ENCODE measurements around the gene LHB.

Gene LHB

DNA sequence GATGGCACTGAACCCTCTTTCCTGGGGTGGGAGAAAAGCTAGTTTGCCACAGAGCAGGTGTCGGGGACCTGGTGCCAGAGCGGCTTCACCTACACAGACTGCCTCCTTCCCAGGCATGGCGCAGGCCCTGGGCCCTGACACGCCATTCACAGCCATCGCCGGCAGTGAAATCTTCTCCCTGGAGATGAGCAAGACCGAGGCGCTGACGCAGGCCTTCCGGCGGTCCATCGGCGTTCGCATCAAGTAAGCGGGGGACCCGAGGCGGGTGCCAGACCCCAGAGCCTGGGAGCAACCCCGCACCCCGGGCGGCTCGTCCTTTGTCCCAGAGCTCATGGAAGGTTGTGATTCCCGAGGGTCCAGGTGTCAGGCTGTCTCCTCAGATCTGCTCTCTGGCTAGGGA, 10.0 kb downstream of the LHB start:
- DNase-seq, result no peak

DNA sequence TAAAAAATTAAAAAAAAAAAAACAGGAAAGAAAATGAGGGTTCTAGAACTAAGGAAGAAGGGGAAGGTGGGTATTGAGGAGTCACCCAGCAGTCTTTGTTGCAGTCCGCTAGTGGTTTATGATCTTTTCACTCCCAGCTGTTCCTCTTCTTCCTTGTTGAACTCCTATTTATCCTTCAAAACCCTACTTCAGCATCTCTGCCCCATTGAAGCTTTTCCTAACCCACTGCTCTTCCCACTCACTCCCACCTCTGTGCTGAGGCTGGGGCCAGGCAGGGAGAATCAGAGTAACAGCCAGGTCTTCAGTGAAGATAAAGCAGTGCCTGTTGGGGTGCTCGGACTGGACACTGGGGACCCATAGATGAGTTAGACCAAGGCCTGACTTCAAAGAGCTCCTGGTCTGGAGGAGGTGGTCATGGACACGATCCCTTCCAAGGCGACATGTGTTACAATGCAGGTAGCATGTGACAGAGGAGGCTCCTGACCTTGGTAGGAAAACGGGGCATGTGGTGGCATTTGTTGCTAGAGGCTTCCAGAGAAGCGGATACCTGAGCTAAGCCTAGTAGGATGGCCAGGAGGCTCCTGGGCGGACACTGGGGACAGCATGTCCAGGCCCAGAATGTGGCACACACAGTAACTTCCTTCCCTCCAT, 11.8 kb downstream of the LHB start:
- no peak for DNase-seq

DNA sequence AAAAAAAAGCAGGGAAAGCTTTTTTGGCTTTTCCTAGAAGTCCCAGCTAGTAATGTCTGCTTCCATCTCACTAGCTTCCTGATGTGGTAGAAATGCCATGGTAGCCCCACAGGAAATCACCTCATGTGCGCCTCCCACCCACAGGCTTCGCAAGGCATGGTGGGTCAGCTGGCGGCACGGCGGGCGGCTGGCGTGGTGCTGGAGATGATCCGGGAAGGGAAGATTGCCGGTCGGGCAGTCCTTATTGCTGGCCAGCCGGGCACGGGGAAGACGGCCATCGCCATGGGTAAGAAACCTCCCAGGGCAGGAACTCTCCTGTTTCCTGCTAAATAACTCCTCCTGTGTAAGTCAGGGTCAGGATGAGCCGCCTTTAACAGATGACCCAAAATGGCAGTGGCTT, 12.8 kb downstream of the LHB start:
- no peak for DNase-seq

DNA sequence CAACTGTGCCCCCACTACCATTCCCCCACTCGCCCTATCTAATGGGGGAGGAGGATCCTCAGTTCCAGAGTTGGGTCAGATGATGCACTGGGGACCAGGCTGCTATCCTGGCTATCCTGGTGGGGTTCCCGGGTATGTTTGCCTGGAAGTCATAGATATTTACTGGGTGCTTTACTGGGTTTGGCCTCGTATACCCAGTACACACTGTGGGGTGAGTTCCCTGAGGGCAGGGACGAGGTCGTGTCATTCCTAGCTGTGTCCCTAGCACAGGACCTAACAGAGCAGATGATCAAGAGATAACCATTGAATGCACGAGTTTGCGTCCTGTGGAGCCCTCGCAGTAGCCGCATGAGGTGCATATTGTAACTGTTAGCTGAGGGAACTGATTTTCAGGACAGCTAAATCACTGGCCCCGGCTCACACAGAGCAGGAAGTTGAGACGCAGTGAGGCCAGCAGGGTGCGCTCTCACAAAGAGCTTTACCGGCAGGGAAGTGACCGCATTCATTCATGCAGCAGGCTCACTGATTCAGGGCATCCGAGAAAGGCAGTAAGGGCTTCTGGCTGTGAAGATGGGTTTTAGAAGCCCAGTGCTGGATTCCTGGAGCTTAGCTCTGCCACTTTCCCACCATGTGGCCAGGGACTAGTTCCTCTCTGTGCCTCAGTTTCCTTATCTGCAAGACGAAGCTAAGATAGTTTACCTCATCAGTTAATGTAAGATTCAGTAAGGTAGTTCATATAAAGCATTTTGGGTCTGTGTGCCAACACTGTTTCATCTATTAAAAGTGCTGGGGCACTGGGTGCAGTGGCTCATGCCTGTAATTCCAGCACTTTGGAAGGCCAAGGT, 17.2 kb downstream of the LHB start:
- DNase-seq, result peak; percentile 61 to 80

DNA sequence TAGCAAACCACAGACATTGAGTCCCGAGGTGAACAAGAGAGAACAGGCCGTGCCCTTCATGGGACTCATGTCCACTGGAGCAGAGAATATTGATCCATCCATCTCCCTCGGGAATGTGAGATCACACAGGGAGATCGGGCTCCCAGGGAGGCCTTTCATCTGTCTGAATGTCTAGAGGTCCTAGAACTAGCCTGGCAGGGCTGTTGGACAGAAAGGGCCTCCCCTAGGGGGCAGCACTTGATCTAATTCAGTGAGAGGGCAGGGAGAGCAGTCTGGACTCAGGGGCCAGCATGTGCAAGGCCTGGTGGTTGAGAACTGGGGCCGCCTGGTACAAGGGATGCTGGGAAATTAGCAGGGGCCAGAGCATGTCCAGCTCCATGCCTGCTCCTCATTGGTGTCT, 18.9 kb downstream of the LHB start:
- peak; percentile 37 to 58 for DNase-seq

DNA sequence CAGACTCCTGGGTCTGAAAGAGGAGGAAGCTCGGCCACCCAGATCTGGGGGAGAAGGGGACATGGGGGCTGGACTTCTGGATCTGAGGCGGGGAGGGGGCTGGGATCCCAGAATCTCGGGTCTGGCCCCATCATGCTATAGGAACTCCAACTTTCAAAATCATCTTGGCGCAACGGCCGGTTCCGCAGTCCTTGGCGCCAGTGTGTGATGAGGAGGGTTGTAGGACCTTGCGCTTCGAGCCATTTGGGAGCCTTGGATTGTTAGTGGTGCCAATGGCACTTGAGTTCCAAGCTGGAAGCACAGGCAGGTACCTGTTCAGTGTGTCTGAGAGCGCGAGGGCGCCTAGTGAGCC, 22.9 kb downstream of the LHB start:
- DNase-seq, result no peak

DNA sequence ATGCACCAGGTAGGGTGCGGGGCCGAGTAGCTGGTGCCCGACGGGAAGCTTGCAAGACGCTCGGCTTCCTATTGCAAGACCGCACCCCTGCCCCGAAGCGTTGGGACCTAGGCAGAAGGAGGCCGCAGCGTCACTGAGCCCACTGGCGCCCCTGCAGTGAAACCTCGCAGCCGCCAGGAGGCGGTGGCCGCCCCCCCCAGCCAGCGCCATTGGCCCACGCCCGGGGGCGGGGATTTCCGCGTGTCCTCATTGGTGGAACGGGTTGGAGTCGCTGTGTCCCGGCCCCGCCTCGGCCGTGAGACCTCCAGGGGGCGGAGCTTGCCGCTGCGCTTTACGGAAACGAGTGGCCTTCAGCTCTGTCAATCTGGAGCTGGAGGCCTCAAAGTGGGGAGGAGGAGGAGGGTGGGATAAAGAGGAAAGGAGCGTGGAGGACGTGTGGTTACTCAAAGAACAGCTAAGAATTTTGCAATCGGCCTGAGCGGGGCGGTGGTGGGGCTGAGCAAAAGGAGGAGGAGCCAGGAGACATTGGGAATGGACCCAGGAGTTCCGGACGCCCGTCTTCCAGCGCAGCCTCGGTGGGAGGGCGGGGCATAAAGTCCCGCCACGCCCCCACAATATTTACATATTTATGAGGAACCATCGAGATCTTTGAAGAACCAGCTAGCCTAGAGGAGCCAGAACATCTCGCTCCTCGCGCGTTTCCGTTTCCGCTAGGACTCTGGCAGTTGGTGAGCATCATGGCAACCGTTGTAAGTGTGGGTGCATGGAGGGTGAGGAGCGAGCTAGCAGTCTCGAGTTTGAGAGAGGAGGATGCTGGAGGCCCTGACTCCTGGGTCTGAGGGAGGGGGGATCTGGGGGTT, 23.5 kb downstream of the LHB start, which contains the start of the genes GYS1 and RUVBL2:
Gene GYS1, minus strand, starts transcription at position 135 of the 860 bp plus-strand sequence. CDS start 197 bp downstream, outside the sequence.
Gene RUVBL2, plus strand, starts transcription at position 713 of the 860 bp plus-strand sequence. Its CDS starts 25 bp downstream, at position 738.
- peak; percentile 100 for DNase-seq

DNA sequence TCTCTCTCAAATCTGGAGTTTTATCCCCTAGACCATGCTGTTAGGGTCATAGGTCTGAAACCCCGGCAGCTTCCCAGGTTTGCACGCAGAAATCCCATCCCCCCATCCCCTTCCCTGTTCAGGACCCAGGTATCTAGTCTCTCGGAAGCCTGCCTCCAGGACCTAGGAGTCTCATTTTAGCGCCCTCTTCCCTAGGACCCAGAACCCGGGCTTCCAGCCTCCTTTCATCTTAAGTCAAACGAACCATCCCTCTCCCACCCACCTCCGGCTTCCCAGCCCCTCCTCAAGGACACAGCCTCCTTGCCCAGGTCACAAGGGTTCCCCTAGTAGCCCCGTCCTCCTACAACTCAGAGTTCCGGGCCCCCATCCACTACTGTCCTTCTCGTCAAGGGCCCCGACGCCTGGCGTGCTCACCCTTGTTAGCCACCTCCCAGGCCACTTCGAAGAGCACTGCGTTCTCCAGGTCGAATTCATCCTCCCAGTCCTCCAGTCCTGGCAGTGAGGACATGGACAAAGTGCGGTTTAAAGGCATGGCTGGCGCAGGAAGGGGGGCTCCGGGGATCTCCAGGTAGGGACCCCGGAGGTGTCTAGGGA, 24.2 kb downstream of the LHB start:
- DNase-seq, result no peak

DNA sequence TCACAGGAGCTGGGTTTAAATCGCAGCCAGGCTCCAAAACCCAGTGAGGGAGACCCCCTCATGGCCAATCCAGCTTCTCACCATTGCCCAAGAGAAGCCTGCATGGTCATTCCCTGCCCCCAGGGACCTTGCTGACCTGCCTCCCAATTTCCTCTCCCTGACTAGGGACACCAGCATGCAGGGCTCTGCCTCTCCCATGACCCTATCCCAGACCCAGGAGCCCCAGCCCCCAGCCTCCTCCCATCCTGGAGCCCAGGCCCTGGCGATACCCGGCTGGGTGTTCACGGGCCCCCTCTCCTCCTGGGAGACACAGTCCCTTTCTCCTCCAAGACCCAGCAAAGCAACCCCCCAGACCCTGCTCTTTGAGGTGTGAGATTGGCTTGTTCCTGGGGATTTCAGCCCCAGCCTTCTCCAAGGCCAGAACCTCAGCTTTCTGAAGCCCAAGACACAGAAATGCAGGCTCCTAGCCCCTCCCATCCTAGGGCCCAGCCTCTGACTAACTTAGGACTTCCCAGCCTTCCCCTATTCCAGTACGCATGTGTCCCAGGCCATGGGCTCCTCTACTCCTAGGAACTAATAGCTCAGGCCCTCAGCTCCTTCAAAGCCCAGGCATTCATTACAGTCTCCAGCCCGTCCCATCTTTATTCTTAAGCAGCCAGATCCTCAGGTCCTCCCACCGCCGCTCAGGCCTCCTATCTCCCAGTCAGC, 24.9 kb downstream of the LHB start:
- DNase-seq, result no peak

DNA sequence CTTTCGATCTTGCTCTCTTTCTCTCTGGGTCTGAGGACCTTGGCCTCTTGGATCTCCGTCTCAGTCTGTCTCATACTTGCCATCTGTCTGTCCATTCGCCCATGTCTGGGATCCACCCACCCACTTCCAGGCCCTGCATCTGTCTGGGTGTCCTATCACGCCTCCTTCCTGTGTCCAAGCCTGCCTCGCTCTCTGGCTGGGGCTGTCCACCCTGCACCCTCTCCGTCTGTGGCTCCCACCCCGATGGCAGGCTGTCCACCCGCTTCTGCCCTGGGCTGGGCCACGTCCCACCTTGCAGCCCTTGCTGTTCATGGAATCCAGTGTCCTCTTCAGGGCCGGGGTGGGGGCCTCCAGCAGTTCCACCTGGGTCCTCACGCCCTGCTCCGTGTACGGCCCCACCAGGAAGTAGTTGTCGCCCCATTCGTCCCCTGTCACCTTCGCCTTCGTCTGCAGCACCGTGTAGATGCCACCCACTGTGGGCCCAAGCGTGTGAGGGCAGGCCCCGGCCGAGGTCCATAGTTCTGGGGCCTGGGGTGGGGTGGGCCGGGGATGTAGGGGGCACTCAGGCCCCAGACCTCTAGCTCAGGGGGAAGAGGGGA, 25.8 kb downstream of the LHB start:
- no peak for DNase-seq

DNA sequence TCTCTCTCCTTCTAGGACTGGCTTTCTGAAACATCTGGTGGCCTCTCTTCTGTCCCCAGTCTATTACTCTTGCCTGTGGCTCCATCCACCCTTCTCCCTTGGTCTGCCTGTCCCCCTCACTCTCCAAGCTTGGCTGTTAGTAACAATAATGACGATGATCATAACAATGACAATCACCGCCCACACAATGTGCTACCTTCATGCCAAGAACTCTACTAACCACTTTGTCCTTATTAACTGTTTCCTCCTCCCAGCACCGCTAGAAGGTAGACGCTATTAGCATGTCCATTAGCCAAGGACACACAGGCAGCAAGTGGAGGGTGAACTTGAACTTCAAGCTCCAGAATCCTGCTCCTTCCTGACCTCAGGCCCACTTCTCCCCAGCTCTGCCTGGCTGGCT, 26.5 kb downstream of the LHB start:
- DNase-seq, result no peak

DNA sequence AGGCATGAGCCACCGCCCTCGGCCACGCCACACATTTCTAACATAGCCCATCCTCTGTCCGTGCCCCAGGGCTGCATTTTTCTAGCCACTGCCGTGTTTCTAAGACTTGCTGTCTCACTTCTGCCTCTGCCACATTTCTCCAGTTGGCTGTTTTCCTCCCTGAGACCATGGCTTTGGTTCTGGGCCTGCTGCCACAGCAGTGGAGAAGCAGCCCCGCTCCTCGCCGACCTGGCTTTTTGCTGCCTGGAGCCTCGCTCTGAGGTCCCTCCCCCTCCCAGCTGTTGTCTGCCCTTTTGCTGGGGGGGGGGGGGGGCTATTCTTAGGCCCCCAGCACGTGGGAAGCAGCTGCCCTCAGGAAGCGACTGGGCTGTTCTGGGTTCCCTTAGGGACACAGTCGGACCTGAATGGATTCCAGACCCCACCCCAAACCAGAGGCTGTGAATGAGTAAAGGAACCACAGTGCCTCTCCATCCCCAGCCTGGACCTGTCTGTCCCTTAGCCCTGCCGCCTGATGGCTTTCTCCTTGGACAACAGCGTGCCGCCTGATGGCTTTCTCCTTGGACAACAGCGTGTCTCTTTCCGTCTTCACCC, 27.1 kb downstream of the LHB start:
- DNase-seq, result no peak

DNA sequence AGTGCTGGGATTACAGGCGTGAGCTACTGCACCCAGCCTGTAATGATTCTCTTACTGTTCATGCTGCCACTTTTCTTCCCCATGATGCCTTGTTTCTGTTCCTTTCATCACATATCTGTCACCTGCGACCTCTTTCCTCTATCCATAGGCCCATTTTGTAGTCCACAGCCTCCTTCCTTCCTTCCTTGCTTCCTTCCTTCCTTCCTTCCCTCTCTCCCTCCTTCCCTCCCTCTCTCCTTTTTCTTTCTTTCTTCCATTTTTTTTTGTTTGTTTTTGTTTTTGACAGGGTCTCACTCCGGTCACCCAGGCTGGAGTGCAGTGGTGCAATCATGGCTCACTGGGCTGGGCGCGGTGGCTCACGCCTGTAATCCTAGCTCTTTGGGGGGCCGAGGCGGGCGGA, 28.0 kb downstream of the LHB start:
- DNase-seq, result no peak

DNA sequence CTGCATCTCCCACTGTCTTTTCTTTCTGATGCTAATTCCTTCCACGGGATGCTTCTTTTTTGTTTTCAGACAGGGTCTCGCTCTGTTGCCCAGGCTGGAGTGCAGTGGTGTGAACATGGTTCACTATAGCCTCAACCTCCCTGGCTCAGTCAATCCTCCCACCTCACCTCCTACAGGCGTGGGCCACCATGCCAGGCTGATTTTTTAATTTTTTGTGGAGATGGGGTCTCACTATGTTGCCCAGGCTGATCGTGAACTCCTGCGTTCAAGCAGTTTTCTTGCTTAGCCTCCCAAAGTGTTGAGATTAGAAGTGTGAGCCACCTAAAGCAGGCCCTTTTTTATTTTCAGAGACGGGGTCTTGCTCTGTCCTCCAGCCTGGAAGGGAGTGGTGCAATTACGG, 28.6 kb downstream of the LHB start:
- no peak for DNase-seq

DNA sequence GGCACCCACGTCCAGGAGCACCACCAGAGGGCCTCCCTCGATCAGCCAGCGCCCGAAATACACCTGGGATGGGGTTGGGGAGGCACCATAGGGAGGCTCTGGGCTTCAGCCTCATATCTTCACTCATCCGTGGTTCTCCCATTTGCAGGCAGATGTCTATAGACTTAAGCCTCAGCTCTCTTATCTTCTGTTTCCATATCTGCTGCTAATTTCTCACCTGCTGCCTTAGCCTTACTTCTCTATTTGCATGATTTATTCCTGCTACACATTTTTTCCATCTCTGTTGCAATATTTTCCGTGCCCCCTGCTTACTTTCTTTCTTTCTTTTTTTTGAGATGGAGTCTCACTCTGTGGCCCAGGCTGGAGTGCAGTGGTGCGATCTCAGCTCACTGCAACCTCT, 29.6 kb downstream of the LHB start:
- DNase-seq, result no peak

DNA sequence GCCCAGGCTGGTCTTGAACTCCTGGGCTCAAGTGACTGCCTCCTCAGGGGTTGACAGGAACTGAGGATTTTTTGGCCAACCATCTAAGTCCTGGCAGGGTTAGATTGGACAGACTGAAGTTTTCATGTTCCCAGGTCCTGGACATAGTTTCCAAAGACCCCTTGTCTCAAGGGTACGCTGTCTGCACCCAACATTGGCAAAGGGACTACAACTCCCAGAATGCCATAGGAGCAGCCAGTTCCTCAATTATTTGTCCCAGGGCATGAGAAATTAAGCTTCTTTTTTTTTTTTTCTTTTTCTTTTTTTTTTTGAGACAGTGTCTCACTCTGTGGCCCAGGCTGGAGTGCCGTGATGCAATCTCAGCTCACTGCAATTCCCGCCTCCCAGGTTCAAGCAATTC, 30.7 kb downstream of the LHB start:
- no peak for DNase-seq

DNA sequence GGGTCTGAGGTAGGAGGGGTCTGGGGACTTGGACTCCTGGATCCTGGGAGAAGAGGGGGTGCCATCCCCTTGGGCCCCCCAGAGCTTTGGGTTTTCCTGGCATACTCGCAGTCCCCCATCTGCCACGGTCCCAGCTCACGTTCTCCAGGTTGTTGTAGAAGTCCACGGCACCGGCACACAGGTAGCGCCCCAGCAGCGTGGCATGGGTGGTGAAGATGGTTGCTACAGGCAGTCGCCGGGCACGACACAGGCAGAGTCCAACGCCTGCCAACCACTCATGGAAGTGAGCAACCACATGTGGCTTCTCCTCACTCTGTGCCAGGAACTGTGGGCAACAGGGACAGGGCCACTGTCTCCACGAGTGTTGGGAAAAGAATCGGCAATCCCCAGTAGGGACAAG, 31.2 kb downstream of the LHB start:
- no peak for DNase-seq

DNA sequence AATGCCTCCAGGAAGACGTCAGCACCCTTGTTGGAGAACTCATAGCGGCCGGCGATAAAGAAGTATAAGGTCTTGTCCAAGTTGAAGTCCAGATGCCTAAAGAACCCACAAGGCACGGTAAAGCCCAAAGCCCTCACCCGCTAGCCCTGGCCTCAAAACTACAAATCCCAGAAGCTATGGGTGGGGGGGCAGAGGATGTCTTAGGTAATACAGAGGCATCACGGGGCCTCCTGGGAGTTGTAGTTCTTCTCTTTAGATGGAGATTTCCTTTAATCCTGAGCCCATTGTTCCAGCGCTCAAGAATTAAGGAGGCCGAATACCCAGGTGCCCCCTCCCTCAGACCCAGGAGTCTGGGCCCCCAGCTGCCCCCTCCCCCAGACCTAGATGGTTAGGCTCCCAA, 34.6 kb downstream of the LHB start:
- DNase-seq, result no peak

DNA sequence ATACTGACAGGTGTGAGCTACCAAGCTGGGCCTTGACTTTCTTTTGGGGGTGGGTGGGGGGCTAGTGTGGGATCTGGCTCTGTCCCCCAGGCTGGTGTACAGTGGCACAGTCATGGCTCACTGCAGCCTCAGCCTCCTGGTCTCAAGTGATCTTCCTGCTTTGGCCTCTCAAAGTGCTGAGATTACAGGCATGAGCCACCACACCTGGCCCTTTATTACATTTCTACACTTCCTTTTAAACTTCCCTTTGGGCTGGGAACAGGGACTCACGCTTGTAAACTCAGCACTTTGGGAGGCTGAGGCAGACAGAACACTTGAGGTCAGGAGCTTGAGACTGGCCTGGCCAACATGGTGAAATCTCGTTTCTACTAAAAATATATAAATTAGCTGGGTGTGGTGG, 39.8 kb downstream of the LHB start:
- no peak for DNase-seq

DNA sequence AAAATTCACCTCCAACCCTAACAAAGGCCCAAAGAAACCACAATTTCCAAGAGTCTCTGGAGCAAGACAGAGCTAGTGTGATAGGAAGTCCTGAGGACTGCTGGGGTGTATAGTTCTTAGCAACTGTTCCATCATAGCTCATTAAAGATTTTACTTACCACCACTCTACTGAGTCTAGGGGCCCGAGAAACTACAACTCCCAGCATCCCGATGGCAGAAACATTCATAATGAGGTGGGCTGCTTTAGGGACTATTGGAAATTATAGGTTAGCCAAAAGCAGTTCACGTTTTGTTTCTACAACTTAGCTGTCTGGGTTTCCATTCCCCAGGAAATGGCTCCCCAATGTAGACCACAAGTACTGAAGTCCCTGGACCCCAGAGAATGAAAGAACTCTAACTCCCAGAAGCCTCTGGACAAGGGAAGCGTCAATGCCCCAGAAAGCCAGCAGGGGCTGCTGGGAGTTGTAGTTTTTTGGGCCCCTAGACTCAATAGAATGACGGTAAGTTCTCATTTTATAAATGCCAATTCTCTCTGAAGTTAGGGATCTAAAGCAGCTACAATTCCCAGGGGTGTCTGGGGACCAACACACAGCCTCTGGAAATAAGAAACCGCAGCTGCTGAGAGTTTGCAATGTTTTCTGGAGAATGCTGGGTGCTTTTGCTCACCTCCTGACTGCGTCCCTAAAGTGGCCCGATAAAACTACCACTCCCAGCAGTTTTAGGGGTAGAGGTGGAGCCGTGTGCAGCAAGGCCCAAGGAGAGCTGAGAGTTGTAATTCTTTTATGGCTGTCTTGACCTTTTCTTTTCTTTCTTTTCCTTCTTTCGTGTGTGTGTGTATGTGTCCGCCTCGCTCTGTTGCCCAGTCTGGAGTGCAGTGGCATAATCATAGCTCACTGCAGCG, 40.7 kb downstream of the LHB start:
- DNase-seq, result peak; percentile 41 to 62
